NCI-H2029 (cell line): ENCODE data around the gene WNK3.
"Not testable (repeated sequence)": the region's sequence is repeated elsewhere in the genome, so short reads cannot be mapped to it uniquely, and the experiment has no call there.

Experiments
- DNase-seq: peaks from one replicate; lab custom pipeline; 2025; lab: John Stamatoyannopoulos, UW

Gene WNK3

DNA sequence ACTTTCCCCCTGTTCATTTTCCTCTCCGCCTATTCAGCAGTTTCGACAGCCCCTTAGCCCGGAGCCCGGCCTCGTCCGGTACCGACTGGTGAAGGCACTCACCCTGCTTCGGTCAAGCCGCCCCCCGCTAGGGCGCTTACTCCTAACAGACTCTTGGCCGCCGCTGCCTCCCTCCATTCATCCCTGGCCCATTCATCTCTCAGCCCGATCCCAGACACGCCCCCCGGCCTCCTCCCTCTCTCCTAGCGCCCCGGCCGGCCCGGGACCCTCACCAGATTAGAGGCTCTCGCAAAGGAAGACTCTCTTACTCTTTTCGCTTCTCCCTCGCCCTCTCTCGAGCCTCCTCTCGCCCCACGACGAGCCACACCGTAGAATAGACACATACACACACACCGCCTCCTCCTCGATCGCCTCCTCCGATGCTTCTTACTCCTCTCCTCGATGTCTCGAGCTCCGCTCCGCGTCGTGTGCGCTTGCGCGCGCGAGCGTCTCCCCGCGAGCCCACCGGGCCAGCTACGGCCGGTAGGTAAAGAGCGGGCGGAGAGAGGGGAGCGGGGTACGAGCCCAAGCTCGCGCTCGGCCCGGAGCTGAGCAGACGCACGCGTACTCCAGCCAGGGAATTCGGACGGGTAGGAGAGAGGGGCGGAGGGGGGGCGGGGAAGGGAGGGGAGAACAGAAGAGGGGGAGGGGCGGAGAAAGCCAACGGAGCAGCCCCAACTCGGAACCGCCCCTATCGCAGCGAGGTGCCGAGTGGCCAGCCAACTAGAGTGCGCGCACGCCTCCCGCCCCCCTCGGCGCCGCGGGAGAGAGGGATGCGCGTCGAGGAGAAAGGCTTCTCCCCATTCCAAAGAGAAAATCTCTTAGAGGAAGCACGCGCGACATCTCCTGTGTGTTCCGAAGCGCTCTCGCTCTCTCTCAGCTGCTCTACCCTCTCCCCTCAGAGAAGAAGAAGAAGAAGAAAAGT, at the start of gene WNK3:
WNK3 (minus strand) TSS at position 633 of the 964 bp plus-strand sequence.
- peak; percentile 75 for DNase-seq

DNA sequence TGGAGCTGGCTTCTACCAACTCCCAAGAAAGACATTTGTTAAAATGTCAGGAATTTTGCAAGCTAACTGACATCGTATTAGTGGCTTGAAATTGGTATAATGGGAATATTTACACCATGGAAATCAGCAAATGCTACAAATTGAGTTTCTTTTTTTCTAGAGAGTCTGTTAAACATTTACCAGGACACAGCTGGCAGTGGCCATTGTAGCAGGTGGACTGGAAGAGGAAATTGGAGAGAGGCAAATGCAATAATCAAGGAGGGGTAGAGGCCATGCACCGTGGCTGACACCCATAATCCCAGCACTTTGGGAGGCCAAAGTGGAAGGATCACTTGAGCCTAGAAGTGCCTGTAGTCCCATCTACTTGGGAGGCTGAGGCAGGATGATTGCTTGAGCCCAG, 49.4 kb upstream of the WNK3 start:
- DNase-seq = no peak

DNA sequence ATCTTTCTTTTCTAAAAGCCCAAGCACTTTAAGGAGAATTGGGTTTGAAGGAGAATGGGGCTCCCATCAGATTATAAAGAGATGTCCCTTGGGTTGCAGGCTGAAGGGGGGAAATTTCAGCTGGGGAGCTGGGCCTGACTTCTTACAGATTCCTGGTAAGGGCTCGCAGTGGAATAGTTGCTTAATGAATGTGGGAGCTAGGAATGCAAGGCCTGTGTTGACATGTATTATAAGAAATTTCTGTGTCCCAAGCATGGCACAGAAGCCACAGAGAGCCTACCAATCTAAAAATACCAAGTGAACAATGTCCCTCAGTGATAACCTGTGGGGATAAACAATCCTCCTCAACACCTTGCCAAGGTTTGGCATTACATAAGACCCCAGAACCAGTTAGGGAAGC, 39.3 kb upstream of the WNK3 start:
- no peak for DNase-seq

DNA sequence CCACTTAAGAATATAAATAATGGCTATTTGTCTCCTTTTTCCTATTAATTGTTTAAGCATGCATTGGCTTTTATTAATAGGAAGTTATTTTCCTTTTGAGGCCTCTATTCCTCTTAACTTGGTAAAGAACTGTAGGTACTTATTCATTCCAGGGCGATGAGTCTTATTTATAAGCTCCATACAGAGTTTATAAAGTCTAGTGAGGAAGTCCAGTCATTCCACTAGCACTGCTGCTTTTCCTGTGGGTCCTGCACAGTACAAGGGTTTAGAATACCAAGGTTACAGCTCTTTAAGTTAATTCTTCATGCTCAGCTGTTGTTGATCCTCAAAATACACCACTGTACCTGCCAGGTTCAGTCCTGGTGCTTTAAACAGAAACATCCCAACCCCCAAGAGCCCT, 28.5 kb upstream of the WNK3 start:
- no peak for DNase-seq

DNA sequence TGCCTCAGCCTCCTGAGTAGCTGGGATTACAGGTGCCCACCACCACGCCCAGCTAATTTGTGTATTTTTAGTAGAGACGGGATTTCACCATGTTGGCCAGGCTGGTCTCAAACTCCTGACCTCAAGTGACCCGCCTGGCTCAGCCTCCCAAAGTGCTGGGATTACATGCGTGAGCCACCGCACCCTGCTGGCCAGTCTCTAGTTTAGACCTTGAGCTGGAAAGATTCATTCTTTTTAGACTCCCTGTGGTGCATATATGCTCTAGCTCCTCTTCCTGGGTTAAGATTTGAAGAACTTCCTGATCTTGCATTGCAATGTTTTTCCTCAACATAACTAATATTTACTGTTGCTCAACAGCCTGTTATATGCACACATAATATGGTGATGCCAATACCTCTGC, 26.8 kb upstream of the WNK3 start:
- not testable (repeated sequence) for DNase-seq

DNA sequence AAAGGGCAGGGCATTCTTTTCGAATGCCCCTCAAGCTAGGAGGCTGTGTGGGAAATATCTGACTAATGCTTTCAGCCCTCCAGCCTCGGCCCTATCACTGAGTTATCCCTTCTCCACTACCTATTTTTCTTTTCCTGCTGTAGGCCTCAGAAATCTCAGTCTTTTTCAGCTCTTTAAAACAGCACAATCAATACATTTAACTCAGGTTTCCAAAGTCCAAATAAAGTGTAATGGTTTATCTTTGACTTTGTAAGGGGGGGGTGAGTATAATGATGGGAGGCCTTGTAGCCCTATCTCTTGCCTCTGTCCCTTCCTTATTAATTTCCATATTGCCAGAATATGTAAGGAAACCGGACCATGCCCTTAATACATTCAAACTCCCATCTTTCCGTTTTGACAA, 1.6 kb upstream of the WNK3 start:
- no peak for DNase-seq

DNA sequence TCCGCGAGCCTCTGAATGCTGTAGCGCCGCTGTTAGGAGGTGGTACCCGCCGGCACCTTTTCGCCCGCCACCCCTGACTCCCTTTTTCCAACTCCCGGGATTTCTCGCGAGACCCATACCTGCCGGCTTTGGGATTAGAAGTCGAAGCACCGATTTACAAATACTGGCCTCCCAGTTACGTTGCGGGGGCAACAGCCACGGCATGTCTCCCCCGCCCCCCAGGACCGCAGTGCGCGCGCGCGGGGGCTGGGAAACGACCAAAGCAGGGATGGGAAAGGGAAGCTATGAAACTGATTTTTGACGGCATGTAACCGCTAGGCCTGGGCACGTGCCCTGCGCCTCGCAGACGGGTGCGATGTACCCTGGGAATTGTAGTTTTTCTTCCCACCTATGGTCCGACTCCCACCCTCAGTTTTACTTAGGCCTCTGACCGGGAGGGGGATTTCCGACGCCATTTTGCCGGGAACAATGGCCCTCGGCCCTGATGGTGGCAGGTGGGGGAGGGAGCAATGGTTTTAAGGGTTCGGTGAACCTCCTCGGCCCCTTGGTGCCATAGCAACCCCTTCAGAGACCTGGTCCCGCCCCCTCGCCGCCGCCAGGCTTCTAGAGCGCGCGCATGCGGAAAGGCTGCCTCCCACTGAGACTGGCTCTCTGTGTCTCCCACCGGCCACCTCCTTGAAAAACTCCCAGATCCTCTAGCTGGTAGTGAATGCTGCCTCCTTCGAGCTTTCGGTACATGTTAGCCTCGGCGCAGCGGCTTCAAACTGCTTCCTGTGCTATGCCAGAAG, 772 bp upstream of the WNK3 start:
- peak; percentile 55 for DNase-seq

DNA sequence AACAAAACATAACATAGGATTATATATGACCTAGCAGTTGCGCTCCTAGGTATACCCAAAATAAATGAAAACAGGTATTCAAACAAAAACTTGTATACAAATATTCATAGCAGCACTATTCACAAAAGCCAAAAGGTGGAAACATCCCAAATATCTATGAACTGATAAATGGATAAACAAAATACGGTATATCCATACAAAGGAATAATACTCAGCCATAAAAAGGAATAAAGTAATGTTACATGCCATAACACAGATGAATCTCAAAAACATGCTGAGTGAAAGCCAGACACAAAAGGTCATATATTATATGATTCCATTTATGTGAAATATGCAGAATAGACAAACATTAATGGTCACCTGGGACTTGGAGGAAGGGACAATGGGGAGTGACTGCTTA, 5.2 kb downstream of the WNK3 start:
- no peak for DNase-seq

DNA sequence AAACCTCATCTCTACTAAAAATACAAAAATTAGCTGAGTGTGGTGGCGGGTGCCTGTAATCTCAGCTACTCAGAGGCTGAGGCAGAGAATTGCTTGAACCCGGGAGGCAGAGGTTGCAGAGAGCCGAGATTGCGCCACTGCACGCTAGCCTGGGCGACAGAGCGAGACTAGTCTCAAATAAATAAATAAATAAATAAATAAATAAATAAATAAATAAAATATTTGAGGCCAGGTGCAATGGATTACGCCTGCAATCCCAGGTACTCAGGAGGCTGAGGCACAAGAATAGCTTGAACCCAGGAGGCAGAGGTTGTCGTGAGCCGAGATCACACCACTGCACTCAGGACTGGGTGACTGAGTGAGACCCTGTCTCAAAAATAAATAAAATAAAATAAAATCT, 20.5 kb downstream of the WNK3 start:
- not testable (repeated sequence) for DNase-seq

DNA sequence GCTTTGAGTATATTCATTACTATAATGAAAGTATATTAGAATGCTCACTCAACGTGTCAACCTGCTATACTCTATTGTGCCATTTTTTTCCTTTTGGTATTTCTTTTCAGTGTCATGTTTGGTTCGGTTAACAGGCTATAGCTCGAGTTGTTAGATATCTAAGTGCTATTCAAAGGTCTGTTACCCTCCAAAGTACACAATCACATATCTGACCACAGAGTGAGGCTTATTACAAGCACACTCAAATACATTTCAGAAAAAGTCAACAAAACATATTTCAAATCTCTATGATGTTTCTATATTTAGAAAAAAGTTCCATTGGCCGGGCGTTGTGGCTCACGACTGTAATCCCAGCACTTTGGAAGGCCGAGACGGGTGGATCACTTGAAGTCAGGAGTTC, 32.8 kb downstream of the WNK3 start:
- DNase-seq = no peak

DNA sequence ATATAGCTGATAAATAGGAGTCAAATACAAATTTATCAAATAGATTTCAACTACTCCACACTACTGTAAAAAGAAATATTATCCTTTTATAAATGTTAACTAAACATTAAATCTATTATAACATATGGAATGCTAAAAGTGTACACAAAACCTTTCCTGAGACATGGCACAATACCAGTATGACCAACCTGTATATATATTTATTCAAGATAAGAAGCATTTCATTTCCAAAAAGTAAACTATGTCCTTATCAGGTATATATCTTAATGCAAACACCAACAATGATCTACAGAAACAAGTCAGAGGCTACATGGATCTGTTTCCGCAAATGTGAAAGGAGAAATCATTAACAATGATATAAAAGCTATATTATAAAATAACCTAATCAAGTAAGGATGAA, 37.8 kb downstream of the WNK3 start:
- DNase-seq = no peak

DNA sequence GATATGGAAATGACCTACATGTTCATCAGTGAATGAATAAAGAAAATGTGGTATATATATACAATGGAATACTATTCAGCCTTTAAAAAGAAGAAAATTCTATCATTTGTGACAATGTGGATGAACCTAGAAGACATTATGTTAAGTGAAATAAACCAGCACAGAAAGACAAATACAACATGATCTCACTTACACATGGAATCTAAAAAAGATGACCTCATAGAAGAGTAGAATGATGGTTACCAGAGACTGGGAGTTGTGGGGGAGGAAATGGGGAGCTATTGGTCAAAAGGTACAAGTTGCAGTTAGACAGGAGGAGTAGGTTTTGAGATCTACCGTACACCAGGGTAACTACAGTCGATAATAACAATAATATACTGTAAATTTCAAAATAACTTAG, 51.5 kb downstream of the WNK3 start:
- DNase-seq = no peak

DNA sequence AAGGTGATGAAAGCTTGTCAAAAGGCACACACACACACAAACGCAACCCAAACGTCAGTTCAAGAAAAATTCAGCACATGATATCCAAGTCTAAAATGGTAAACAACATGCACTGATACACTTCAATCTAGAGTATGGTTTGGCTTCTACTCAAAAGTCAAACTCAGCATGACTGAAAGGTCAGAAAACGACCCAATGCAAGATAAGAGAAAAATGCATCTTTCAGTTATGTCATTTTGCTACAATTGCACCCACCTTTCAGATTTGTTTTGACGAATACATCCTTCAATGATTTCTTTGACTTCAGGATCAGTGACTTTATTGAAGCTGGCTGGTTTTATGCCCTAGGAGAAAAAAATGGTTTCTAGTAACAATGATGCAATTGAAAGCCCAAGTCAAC, 56.3 kb downstream of the WNK3 start:
- DNase-seq = no peak

DNA sequence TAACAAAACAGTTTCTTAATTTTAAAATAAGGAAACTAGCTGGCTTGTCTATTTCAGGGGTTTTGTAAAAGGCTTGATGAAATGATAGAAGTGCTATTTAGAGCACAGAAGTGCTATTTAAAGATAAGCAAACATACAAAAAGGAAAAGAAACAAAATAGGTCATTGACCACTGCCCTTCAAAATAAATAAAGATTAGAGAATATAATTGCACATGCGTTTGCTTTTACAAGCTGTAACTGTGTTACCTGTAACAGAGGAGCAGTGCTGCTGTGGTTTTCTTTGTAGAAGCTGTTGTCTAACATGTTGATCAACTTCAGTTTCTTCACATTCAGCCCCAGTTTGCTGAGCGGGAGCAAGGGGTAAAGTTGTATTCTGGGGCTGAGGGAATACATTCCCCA, 63.5 kb downstream of the WNK3 start:
- DNase-seq = no peak

DNA sequence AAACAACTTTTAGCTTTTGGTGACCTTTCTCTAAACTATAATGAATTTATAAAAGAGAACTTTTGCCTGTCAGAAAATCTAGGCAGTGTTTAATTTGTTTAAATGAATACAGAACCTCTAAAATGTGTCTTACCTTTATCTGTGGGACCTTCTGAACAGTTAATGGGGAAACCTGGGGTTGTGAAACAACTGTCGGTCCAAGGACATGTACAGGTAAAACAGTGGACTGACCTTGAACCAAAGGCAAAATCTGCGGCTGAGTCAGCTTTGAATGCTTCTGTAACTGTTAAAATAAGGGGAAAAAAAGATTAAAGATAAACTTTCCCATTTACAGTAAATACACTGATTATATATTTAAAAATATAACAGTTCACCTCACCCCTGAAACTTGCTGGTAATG, 65.1 kb downstream of the WNK3 start:
- no peak for DNase-seq

DNA sequence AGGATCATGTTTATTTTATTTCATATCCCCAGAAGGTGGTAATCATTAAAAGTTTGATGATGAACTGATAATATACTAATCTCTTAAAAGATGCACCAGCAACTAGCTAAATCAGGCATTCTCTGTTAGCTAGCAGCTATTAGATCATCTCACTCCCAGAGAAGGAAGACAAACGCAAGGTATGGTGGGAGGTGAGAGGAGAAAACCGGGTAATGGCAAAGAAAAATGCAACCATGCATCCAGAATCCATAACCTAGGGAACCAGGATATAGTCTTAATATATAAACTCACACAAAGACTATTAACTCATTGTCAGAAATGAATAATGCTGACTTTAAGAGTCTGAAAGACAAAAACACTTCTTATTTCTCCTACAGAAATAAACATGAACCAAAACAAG, 66.1 kb downstream of the WNK3 start:
- DNase-seq = no peak

DNA sequence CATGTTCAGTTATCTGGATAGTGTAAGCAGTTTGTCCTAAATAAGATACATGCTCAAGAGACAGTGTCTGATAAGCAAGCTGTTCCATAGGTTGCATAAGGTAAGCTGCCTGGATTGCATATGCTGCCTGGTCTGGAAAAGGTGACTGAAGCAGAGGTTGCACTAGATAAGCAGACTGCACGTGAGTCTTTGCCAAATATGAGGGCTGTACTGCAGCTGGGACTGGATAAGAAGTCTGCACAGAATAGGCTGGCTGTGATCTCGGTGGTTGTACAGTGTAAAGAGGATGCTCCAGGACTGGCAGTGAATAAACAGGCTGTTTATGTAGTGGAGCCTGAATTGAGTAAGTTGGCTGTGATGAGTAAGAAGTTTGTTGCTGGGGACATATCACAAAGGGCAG, 68.9 kb downstream of the WNK3 start:
- no peak for DNase-seq

DNA sequence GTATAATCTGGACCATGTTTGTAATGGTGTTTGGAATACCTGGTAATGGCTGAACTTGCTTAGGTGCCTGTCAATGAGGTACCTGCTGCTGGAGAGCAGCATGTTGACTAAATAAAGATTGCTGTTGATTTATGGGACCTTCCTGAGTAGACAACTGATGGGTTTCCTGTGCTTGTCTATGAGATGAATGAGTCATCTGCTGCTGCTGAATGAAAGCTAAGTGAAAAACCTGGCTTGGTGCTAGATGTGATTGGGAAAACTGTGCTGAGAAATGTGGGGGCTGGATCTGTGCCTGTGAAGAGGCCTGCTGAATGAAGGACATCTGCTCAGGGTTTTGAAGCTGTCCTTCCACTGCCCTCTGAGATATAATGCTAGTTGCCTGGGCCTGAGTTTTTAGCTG, 69.6 kb downstream of the WNK3 start:
- DNase-seq = peak; percentile 1

DNA sequence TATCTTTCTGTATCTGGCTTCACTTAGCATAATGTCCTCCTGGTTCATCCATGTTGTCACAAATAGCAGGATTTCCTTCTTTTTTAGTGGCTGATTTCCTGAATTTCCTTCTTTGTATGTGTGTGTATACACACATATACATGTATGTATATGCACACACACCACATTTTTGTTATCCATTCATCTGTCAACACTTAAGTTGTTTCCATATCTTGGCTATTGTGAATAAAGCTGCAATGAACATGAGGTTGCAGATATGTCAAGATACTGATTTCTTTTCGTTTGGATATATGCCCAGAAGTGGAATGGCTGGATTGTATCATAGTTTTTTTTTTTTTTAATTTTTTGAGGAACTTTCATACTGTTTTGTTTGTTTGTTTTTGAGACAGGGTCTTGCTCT, 76.2 kb downstream of the WNK3 start:
- DNase-seq = no peak

DNA sequence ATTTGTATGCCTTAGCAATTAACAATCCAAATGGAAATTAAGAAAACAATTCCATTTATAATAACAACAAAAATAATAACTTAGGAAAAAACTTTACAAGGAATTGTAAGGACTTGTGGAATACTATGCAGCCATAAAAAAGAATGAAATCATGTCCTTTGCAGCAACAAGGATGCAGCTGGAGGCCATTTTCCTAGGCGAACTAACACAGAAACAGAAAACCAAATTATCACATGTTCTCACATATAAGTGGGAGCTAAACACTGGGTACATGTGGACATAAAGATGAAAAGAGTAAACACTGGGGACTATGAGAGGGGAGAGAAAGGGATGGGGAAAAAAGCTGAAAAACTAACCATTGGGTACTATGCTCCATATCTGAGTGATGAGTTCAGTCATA, 77.4 kb downstream of the WNK3 start:
- DNase-seq = no peak

DNA sequence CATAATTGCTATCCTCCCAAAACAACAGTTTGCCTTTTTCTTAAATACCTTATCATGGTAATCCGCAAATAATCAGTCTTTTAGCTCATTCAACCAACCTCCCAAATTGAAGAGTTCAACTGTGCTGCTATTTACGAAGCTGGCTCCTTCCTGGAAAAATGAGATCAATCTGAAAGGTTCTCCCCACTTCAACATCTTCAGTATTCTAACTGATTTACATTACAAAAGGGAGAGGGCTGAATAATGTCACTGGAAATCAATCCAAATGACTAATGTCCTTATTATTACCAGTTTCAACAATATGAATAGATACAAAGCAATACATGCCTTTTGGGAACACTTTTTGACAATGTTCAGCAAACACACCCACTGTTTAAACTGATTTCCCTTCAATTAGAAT, 86.2 kb downstream of the WNK3 start:
- DNase-seq = no peak

DNA sequence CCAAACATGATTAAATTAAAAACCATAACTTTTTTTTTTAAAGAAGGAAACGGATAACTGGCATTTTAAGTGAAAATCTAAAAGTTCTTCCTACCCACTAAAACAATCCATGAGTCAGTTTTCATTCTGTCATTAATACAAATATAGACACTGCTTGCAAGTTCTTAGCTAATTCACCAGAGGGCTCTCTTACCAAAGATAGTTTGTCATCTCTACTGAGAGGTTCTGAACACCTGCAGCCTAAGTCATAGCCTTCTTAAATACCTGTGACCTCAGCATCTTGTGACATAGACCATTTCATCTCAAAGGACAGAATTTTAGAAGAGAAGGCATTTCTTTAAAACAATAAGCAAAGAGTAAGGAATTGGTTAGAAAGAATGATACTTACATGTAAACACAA, 109.5 kb downstream of the WNK3 start:
- DNase-seq = peak; percentile 5

DNA sequence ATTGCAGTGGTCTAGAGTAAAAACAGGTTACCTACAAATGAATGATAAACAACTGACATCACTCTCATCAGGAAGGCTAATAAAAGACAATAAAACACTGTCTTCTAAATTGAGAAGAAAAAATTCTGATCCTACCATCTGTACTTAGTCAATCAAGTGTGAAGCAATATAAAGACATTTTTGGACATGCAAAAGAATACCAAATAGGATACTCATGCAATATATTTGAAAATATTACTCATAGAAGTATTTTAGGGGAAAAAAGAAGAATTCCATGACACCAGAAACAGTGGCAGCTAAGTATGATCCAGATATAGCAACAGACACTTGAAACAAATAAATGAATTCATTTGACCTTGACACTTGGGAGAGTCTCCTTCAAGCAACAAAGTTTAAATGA, 111.0 kb downstream of the WNK3 start:
- DNase-seq = no peak
